IPS-18a (cell line): ENCODE measurements around the gene KNDC1.
A peak's percentile ranks its signal among the peaks of the same experiment; 100 is the strongest.

Source experiments
- H3K27ac ChIP-seq: one replicate; pipeline ENCODE4 v1.5.1; 2013; ENCODE audit warnings: low read length
- H3K27me3 ChIP-seq: one replicate; pipeline ENCODE4 v1.6.1; 2013; ENCODE audit warnings: mild to moderate bottlenecking, low read length; ENCODE audit not compliant: control insufficient read depth, insufficient read depth
- H3K36me3 ChIP-seq: one replicate; pipeline ENCODE4 v1.6.1; 2013; ENCODE audit warnings: low read depth, low read length; ENCODE audit not compliant: control insufficient read depth
- H3K4me1 ChIP-seq: one replicate; pipeline ENCODE4 v1.6.1; 2013; ENCODE audit warnings: low read depth, low read length; ENCODE audit not compliant: control insufficient read depth
- H3K4me3 ChIP-seq: one replicate; pipeline ENCODE4 v1.5.1; 2013; ENCODE audit warnings: low read length
- H3K9ac ChIP-seq: one replicate; pipeline ENCODE4 v1.6.1; 2013; ENCODE audit warnings: mild to moderate bottlenecking, low read length, moderate library complexity
- H3K9me3 ChIP-seq: one replicate; pipeline ENCODE4 v1.6.1; 2013; ENCODE audit warnings: low read depth, low read length; ENCODE audit not compliant: control insufficient read depth

KNDC1 gene

GRCh38 chr10:133251388-133252222 lies 91.6 kb downstream of the KNDC1 start:
- no peaks in the 10 kb centered on the region for H3K9me3 ChIP-seq
- H3K4me3 ChIP-seq = no peak overlapping the region
- peaks cover 7% of the 10 kb centered on the region for H3K4me1 ChIP-seq
- H3K36me3 ChIP-seq = no peaks in the 10 kb centered on the region
- H3K27ac ChIP-seq = no peak overlapping the region
- H3K27me3 ChIP-seq = no peaks in the 10 kb centered on the region
- H3K9ac ChIP-seq = no peak overlapping the region

GRCh38 chr10:133252223-133252552 lies 92.2 kb downstream of the KNDC1 start:
- Histone ChIP-seq H3K4me1 (peaks cover 8% of the 10 kb centered on the region), H3K36me3 (no peaks in the 10 kb centered on the region), H3K27ac (no peak overlapping the region), H3K9ac (no peak overlapping the region), H3K4me3 (no peak overlapping the region), H3K9me3 (no peaks in the 10 kb centered on the region), H3K27me3 (no peaks in the 10 kb centered on the region)

GRCh38 chr10:133253361-133253955 lies 93.4 kb downstream of the KNDC1 start:
- Histone ChIP-seq H3K9me3 (no peaks in the 10 kb centered on the region), H3K9ac (no peak overlapping the region)

GRCh38 chr10:133254421-133255120 lies 94.6 kb downstream of the KNDC1 start:
- no peak overlapping the region for H3K9ac ChIP-seq
- H3K36me3 ChIP-seq = no peaks in the 10 kb centered on the region
- no peaks in the 10 kb centered on the region for H3K27me3 ChIP-seq
- H3K27ac ChIP-seq = no peak overlapping the region
- H3K9me3 ChIP-seq = no peaks in the 10 kb centered on the region
- peaks cover 3% of the 10 kb centered on the region for H3K4me1 ChIP-seq
- H3K4me3 ChIP-seq = no peak overlapping the region

More at GRCh38 chr10:133253361-133253955, 93.4 kb downstream of the KNDC1 start:
- Histone ChIP-seq H3K4me3 (no peak overlapping the region), H3K36me3 (no peaks in the 10 kb centered on the region), H3K4me1 (peaks cover 3% of the 10 kb centered on the region), H3K27me3 (no peaks in the 10 kb centered on the region), H3K27ac (no peak overlapping the region)

- peaks cover 3% of the 10 kb centered on the region for H3K4me1 ChIP-seq
- no peak overlapping the region for H3K27ac ChIP-seq
- H3K4me3 ChIP-seq = no peak overlapping the region
- H3K9me3 ChIP-seq = no peaks in the 10 kb centered on the region
- H3K9ac ChIP-seq = no peak overlapping the region
- H3K36me3 ChIP-seq = no peaks in the 10 kb centered on the region
- no peaks in the 10 kb centered on the region for H3K27me3 ChIP-seq
Measured at GRCh38 chr10:133255323-133255722, 95.3 kb downstream of the KNDC1 start.

GRCh38 chr10:133257489-133258065 lies 97.6 kb downstream of the KNDC1 start:
- Histone ChIP-seq H3K9me3 (no peaks in the 10 kb centered on the region), H3K4me3 (peak overlapping the region; percentile 41), H3K27me3 (peaks cover 5% of the 10 kb centered on the region), H3K9ac (no peak overlapping the region), H3K36me3 (no peaks in the 10 kb centered on the region), H3K4me1 (peaks cover 6% of the 10 kb centered on the region), H3K27ac (no peak overlapping the region)

- Histone ChIP-seq H3K27me3 (peaks cover 12% of the 10 kb centered on the region), H3K4me3 (peak overlapping the region; percentile 41), H3K4me1 (peaks cover 6% of the 10 kb centered on the region), H3K27ac (no peak overlapping the region), H3K9ac (no peak overlapping the region), H3K36me3 (no peaks in the 10 kb centered on the region), H3K9me3 (no peaks in the 10 kb centered on the region)
Measured at GRCh38 chr10:133258066-133258817, 98.2 kb downstream of the KNDC1 start.

GRCh38 chr10:133258818-133259601 lies 99.0 kb downstream of the KNDC1 start:
- Histone ChIP-seq H3K36me3 (no peaks in the 10 kb centered on the region), H3K27me3 (peaks cover 14% of the 10 kb centered on the region), H3K4me3 (no peak overlapping the region), H3K27ac (no peak overlapping the region), H3K9me3 (no peaks in the 10 kb centered on the region), H3K9ac (no peak overlapping the region), H3K4me1 (peaks cover 6% of the 10 kb centered on the region)

- Histone ChIP-seq H3K4me1 (peaks cover 6% of the 10 kb centered on the region), H3K4me3 (no peak overlapping the region), H3K9ac (no peak overlapping the region), H3K36me3 (no peaks in the 10 kb centered on the region), H3K9me3 (no peaks in the 10 kb centered on the region), H3K27me3 (peaks cover 14% of the 10 kb centered on the region), H3K27ac (no peak overlapping the region)
Measured at GRCh38 chr10:133259602-133259989, 99.6 kb downstream of the KNDC1 start.

GRCh38 chr10:133260895-133261725 lies 101.1 kb downstream of the KNDC1 start:
- H3K9ac ChIP-seq = no peak overlapping the region

More at GRCh38 chr10:133260895-133261725, 101.1 kb downstream of the KNDC1 start:
- Histone ChIP-seq H3K4me3 (peak overlapping the region; percentile 42), H3K27me3 (peaks cover 14% of the 10 kb centered on the region), H3K36me3 (no peaks in the 10 kb centered on the region), H3K27ac (no peak overlapping the region), H3K9me3 (no peaks in the 10 kb centered on the region), H3K4me1 (peaks cover 6% of the 10 kb centered on the region)
